C4-2B (cell line): Measurements from ENCODE around the gene ANKRD53.

Experiments used
- CTCF ChIP-seq: fragments of 450-650 bp; conservative IDR thresholded peaks from 2 replicates; pipeline ENCODE4 v1.5.1; 2017; ENCODE audit warnings: mild to moderate bottlenecking
- ZFX ChIP-seq: fragments of 450-650 bp; IDR thresholded peaks from 2 replicates; pipeline ENCODE4 v1.6.1; 2017

GRCh38 chr2:70988151-70988550, 9.7 kb downstream of the ANKRD53 start:
- TF ChIP-seq CTCF (no peak), ZFX (no peak)
